Activated T-cell treated with anti-CD3 and anti-CD28 coated beads, Interleukin-2, amount 50 U/mL, for 24 hours (primary cell): ENCODE results near the gene PABPC1L.
"Not testable (repeated sequence)": the region's sequence is repeated elsewhere in the genome, so short reads cannot be mapped to it uniquely, and the experiment has no call there.

Experiments used
- DNase-seq: peaks from one replicate; pipeline ENCODE4 v3.0.0-alpha.2; 2020
- H3K27ac Mint-ChIP-seq: 2 replicates; pipeline ENCODE4 v1.8.0; 2020; ENCODE audit warnings: mild to moderate bottlenecking, mixed read lengths
- H3K27me3 Mint-ChIP-seq: 2 replicates; pipeline ENCODE4 v1.8.0; 2020; ENCODE audit warnings: mixed read lengths
- H3K36me3 Mint-ChIP-seq: 2 replicates; pipeline ENCODE4 v1.8.0; 2020; ENCODE audit warnings: low read depth, mixed read lengths
- H3K4me1 Mint-ChIP-seq: 2 replicates; pipeline ENCODE4 v1.8.0; 2020; ENCODE audit warnings: low read depth, mixed read lengths
- H3K4me3 Mint-ChIP-seq: 2 replicates; pipeline ENCODE4 v1.8.0; 2020; ENCODE audit warnings: mild to moderate bottlenecking, moderate library complexity, mixed read lengths
- H3K9me3 Mint-ChIP-seq: 2 replicates; pipeline ENCODE4 v1.8.0; 2020; ENCODE audit warnings: mixed read lengths

The PABPC1L gene

GRCh38 chr20:44909872-44910689, at the start of gene PABPC1L:
TSS of gene PABPC1L (plus strand) at chr20:44910060. CDS start at chr20:44910144, 84 bp downstream.
- H3K36me3 Mint-ChIP-seq: peaks cover 79% of the 10 kb centered on the region
- no peaks in the 10 kb centered on the region for H3K27me3 Mint-ChIP-seq
- peak within 1 kb of the TSS; percentile 82 for H3K27ac Mint-ChIP-seq
- no peaks in the 10 kb centered on the region for H3K9me3 Mint-ChIP-seq
- peak; percentile 85 for DNase-seq
- peak within 1 kb of the TSS; percentile 85 for H3K4me3 Mint-ChIP-seq
- peaks cover 42% of the 10 kb centered on the region for H3K4me1 Mint-ChIP-seq

- Mint-ChIP-seq H3K4me3 (no peak overlapping the region), H3K9me3 (no peaks in the 10 kb centered on the region), H3K27ac (no peak overlapping the region)
Observed at GRCh38 chr20:44861531-44862006, 48.3 kb upstream of the PABPC1L start.

GRCh38 chr20:44862286-44862685, 47.6 kb upstream of the PABPC1L start:
- Mint-ChIP-seq H3K4me3 (no peak overlapping the region), H3K36me3 (no peaks in the 10 kb centered on the region), H3K27me3 (peaks cover 2% of the 10 kb centered on the region), H3K4me1 (peaks cover 18% of the 10 kb centered on the region), H3K9me3 (no peaks in the 10 kb centered on the region), H3K27ac (no peak overlapping the region)
- DNase-seq: no peak

More at GRCh38 chr20:44861531-44862006, 48.3 kb upstream of the PABPC1L start:
- Mint-ChIP-seq H3K27me3 (no peaks in the 10 kb centered on the region), H3K36me3 (no peaks in the 10 kb centered on the region), H3K4me1 (peaks cover 13% of the 10 kb centered on the region)
- DNase-seq: no peak

- DNase-seq, H3K27me3 Mint-ChIP-seq, H3K9me3 Mint-ChIP-seq, H3K36me3 Mint-ChIP-seq, H3K4me3 Mint-ChIP-seq, H3K27ac Mint-ChIP-seq: not testable (repeated sequence)
- peaks cover 21% of the 10 kb centered on the region for H3K4me1 Mint-ChIP-seq
Observed at GRCh38 chr20:44863365-44864084, 46.3 kb upstream of the PABPC1L start.

GRCh38 chr20:44864493-44864892, 45.4 kb upstream of the PABPC1L start:
- not testable (repeated sequence) for H3K27ac Mint-ChIP-seq, H3K36me3 Mint-ChIP-seq, H3K4me3 Mint-ChIP-seq, H3K9me3 Mint-ChIP-seq, H3K27me3 Mint-ChIP-seq, DNase-seq
- peaks cover 19% of the 10 kb centered on the region for H3K4me1 Mint-ChIP-seq

GRCh38 chr20:44866703-44867335, 43.0 kb upstream of the PABPC1L start:
- H3K27ac Mint-ChIP-seq: peak overlapping the region; percentile 51
- H3K36me3 Mint-ChIP-seq: no peaks in the 10 kb centered on the region
- peaks cover 14% of the 10 kb centered on the region for H3K4me1 Mint-ChIP-seq
- peak overlapping the region; percentile 31 for H3K4me3 Mint-ChIP-seq
- no peaks in the 10 kb centered on the region for H3K9me3 Mint-ChIP-seq
- no peak for DNase-seq
- H3K27me3 Mint-ChIP-seq: peaks cover 9% of the 10 kb centered on the region

- Mint-ChIP-seq H3K4me3 (no peak overlapping the region), H3K36me3 (no peaks in the 10 kb centered on the region), H3K4me1 (peaks cover 10% of the 10 kb centered on the region), H3K27ac (no peak overlapping the region), H3K9me3 (no peaks in the 10 kb centered on the region), H3K27me3 (peaks cover 9% of the 10 kb centered on the region)
- DNase-seq: no peak
Observed at GRCh38 chr20:44869471-44869870, 40.4 kb upstream of the PABPC1L start.

- DNase-seq, H3K9me3 Mint-ChIP-seq, H3K4me3 Mint-ChIP-seq, H3K27me3 Mint-ChIP-seq: not testable (repeated sequence)
- peaks cover 16% of the 10 kb centered on the region for H3K36me3 Mint-ChIP-seq
- peaks cover 47% of the 10 kb centered on the region for H3K4me1 Mint-ChIP-seq
- H3K27ac Mint-ChIP-seq: peak overlapping the region; percentile 40
Observed at GRCh38 chr20:44882360-44882759, 27.5 kb upstream of the PABPC1L start.

- peaks cover 55% of the 10 kb centered on the region for H3K4me1 Mint-ChIP-seq
- H3K36me3 Mint-ChIP-seq: peaks cover 25% of the 10 kb centered on the region
- H3K9me3 Mint-ChIP-seq: no peaks in the 10 kb centered on the region
- DNase-seq: no peak
- H3K27ac Mint-ChIP-seq: peak overlapping the region; percentile 96
- H3K4me3 Mint-ChIP-seq: no peak overlapping the region
- no peaks in the 10 kb centered on the region for H3K27me3 Mint-ChIP-seq
Observed at GRCh38 chr20:44883214-44883902, 26.5 kb upstream of the PABPC1L start.

- Mint-ChIP-seq H3K9me3 (no peaks in the 10 kb centered on the region), H3K4me1 (peaks cover 65% of the 10 kb centered on the region), H3K27me3 (no peaks in the 10 kb centered on the region), H3K4me3 (peak overlapping the region; percentile 96), H3K27ac (peak overlapping the region; percentile 96), H3K36me3 (peaks cover 41% of the 10 kb centered on the region)
- DNase-seq: no peak
Observed at GRCh38 chr20:44884907-44885391, 24.9 kb upstream of the PABPC1L start.

- H3K36me3 Mint-ChIP-seq: peaks cover 45% of the 10 kb centered on the region
- H3K4me1 Mint-ChIP-seq: peaks cover 70% of the 10 kb centered on the region
- DNase-seq: peak; percentile 98
- peak within 1 kb of the TSS; percentile 96 for H3K4me3 Mint-ChIP-seq
- peak within 1 kb of the TSS; percentile 97 for H3K27ac Mint-ChIP-seq
- H3K27me3 Mint-ChIP-seq: no peaks in the 10 kb centered on the region
- no peaks in the 10 kb centered on the region for H3K9me3 Mint-ChIP-seq
Observed at GRCh38 chr20:44885392-44886265, 24.2 kb upstream of the PABPC1L start, which contains the start of gene YWHAB. TSS of gene YWHAB (plus strand) at chr20:44885705. CDS start at chr20:44901534, 15,829 bp downstream.

- Mint-ChIP-seq H3K27me3 (no peaks in the 10 kb centered on the region), H3K4me1 (peaks cover 71% of the 10 kb centered on the region), H3K27ac (peak overlapping the region; percentile 97), H3K4me3 (peak overlapping the region; percentile 96), H3K36me3 (peaks cover 51% of the 10 kb centered on the region), H3K9me3 (no peaks in the 10 kb centered on the region)
- no peak for DNase-seq
Observed at GRCh38 chr20:44886266-44886651, 23.6 kb upstream of the PABPC1L start.

- peak overlapping the region; percentile 96 for H3K4me3 Mint-ChIP-seq
- H3K27ac Mint-ChIP-seq: peak overlapping the region; percentile 97
- H3K4me1 Mint-ChIP-seq: peaks cover 74% of the 10 kb centered on the region
- DNase-seq: no peak
- H3K9me3 Mint-ChIP-seq: no peaks in the 10 kb centered on the region
- H3K36me3 Mint-ChIP-seq: peaks cover 57% of the 10 kb centered on the region
- no peaks in the 10 kb centered on the region for H3K27me3 Mint-ChIP-seq
Observed at GRCh38 chr20:44886828-44887227, 23.0 kb upstream of the PABPC1L start.
